Activated naive CD4-positive, alpha-beta T cell treated with anti-CD3 and anti-CD28 coated beads for 36 hours (primary cell): ENCODE measurements around the gene SIK2. TPM values are rescaled to one million over a fixed set of nuclear protein-coding genes. Genes with fewer than 3 reads are reported as not detected.

Source experiments
- CTCF ChIA-PET: fragments of 350-600 bp; sonication (Branson Sonifier 250); formaldehyde crosslinking; loops from one replicate; lab custom pipeline; 2021; ENCODE audit warnings: antibody characterized with exemption; lab: Charles Lee
- DNase-seq: peaks from one replicate; pipeline ENCODE4 v3.0.0-alpha.2; 2020
- H3K27ac Mint-ChIP-seq: one replicate; pipeline ENCODE4 v1.8.0; 2021; ENCODE audit warnings: mild to moderate bottlenecking, mixed read lengths
- H3K27me3 Mint-ChIP-seq: one replicate; pipeline ENCODE4 v1.8.0; 2021; ENCODE audit warnings: low read depth, mixed read lengths
- H3K36me3 Mint-ChIP-seq: one replicate; pipeline ENCODE4 v1.8.0; 2021; ENCODE audit warnings: low read depth, mixed read lengths
- H3K4me1 Mint-ChIP-seq: one replicate; pipeline ENCODE4 v1.8.0; 2021; ENCODE audit warnings: low read depth, mixed read lengths
- H3K4me3 Mint-ChIP-seq: one replicate; pipeline ENCODE4 v1.8.0; 2021; ENCODE audit warnings: mild to moderate bottlenecking, moderate library complexity, mixed read lengths
- H3K9me3 Mint-ChIP-seq: one replicate; pipeline ENCODE4 v1.8.0; 2021; ENCODE audit warnings: mixed read lengths
- intact Hi-C: fragments of 100-400 bp; cut with micrococcal nuclease; formaldehyde crosslinking; loops from one replicate; pipeline ENCODE4 v1.15.1; 2023
- total RNA-seq, 2 experiments: library from RNA; stranded (reverse); gene quantifications; one replicate each; pipeline ENCODE4 v1.2.3, GENCODE V29; 2021

The SIK2 gene
- total RNA-seq, 2 experiments from 2014 or later = 3.5 to 3.8 TPM

DNA sequence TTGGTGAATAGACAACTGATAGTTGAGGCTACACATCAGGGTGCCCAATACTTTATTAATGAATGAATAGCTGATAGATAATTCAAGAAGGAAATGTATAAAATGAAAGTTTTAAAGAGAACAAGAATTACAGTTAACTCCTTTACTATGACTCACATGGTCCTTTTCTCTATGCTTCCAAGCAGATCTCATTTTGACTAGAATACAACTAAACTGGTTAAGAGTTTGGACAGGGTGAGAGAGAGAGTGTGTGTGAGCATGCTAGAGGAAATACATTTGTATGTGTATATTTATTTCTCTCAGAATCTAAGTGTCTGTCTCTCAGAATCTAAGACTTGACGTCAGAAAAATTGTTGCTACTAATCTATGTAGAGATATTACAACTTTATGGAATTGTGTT lies 66.7 kb downstream of the SIK2 start:
- no peaks in the 10 kb centered on the region for H3K27me3 Mint-ChIP-seq
- H3K27ac Mint-ChIP-seq = no peak overlapping the region
- no peak for DNase-seq
- intact Hi-C loops = no loop called here
- no peak overlapping the region for H3K4me3 Mint-ChIP-seq
- peaks cover 11% of the 10 kb centered on the region for H3K36me3 Mint-ChIP-seq
- H3K4me1 Mint-ChIP-seq = peaks cover 7% of the 10 kb centered on the region
- H3K9me3 Mint-ChIP-seq = no peaks in the 10 kb centered on the region
- CTCF ChIA-PET = no interaction called here

- CTCF ChIA-PET = interaction anchor here (1.9 kb wide), 1 partner anchor 67 kb away, joined by 5 read pairs; no protein-coding TSS in a partner anchor
- Mint-ChIP-seq H3K27ac (no peak overlapping the region), H3K4me3 (no peak overlapping the region), H3K4me1 (peaks cover 7% of the 10 kb centered on the region), H3K36me3 (peaks cover 17% of the 10 kb centered on the region), H3K27me3 (no peaks in the 10 kb centered on the region), H3K9me3 (no peaks in the 10 kb centered on the region)
- no peak for DNase-seq
- intact Hi-C loops = no loop called here
These were observed 69.1 kb downstream of the SIK2 start for GRCh38 chr11:111671383-111671782.

- intact Hi-C loops = no loop called here
- CTCF ChIA-PET = no interaction called here
- Mint-ChIP-seq H3K27me3 (no peaks in the 10 kb centered on the region), H3K9me3 (no peaks in the 10 kb centered on the region), H3K27ac (no peak overlapping the region), H3K4me1 (peaks cover 7% of the 10 kb centered on the region), H3K36me3 (peaks cover 17% of the 10 kb centered on the region), H3K4me3 (no peak overlapping the region)
- no peak for DNase-seq
These were observed 70.7 kb downstream of the SIK2 start for GRCh38 chr11:111672949-111673348.

DNA sequence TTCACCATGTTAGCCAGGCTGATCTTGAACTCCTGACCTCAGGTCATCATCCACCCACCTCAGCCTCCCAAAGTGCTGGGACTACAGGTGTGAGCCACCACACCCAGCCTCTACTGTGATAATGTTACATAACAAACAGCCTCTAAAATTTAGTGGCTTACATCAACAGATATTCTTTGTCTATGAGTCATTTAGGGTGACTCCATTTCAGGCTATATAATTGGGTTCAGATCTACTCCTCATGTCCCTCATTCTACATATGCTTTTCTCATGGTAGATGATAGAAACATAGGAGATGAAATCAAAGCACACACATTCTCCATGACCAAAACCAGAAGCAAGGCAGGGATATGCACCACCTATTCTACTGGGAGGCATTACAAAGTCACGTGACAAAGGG lies 72.7 kb downstream of the SIK2 start:
- no peaks in the 10 kb centered on the region for H3K27me3 Mint-ChIP-seq
- H3K36me3 Mint-ChIP-seq = peaks cover 17% of the 10 kb centered on the region
- H3K9me3 Mint-ChIP-seq = no peaks in the 10 kb centered on the region
- intact Hi-C loops = no loop called here
- no peak overlapping the region for H3K4me3 Mint-ChIP-seq
- DNase-seq = no peak
- CTCF ChIA-PET = interaction anchor here (1.0 to 1.4 kb wide), 2 partner anchors 88 to 108 kb away, joined by 3 to 4 read pairs; no protein-coding TSS in a partner anchor
- H3K27ac Mint-ChIP-seq = no peak overlapping the region
- peaks cover 2% of the 10 kb centered on the region for H3K4me1 Mint-ChIP-seq

DNA sequence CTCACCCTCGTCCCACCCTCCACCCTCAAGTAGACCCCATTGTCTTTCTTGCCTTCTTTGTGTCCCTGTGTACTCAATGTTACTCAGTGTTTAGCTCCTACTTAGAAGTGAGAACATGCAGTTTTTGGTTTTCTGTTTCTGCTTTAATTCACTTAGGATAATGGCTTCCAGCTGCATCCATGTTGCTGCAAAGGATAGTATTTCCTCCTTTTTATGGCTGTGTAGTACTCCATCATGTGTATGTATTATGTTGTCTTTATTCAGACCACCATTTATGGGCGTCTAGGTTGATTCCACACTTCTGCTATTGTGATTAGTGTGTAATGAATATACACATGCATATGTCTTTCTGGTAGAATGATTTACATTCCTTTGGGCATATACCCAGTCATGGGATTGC lies 73.6 kb downstream of the SIK2 start:
- DNase-seq = no peak
- no peaks in the 10 kb centered on the region for H3K9me3 Mint-ChIP-seq
- CTCF ChIA-PET = no interaction called here
- H3K4me1 Mint-ChIP-seq = peaks cover 2% of the 10 kb centered on the region
- H3K4me3 Mint-ChIP-seq = no peak overlapping the region
- intact Hi-C loops = no loop called here
- no peaks in the 10 kb centered on the region for H3K27me3 Mint-ChIP-seq
- H3K27ac Mint-ChIP-seq = no peak overlapping the region
- peaks cover 17% of the 10 kb centered on the region for H3K36me3 Mint-ChIP-seq

- Mint-ChIP-seq H3K36me3 (peaks cover 11% of the 10 kb centered on the region), H3K4me3 (no peak overlapping the region), H3K27me3 (no peaks in the 10 kb centered on the region), H3K9me3 (no peaks in the 10 kb centered on the region), H3K27ac (no peak overlapping the region), H3K4me1 (peaks cover 2% of the 10 kb centered on the region)
- CTCF ChIA-PET = interaction anchor here (0.6 kb wide), 1 partner anchor 406 kb away, joined by 3 read pairs; no protein-coding TSS in a partner anchor
- DNase-seq = no peak
- intact Hi-C loops = no loop called here
These were observed 74.8 kb downstream of the SIK2 start for GRCh38 chr11:111676878-111677585.

- CTCF ChIA-PET = interaction anchor here (0.5 to 1.2 kb wide), 3 partner anchors 14 to 176 kb away, joined by 3 read pairs; no protein-coding TSS in a partner anchor
These were observed 78.4 kb downstream of the SIK2 start for GRCh38 chr11:111680486-111681175.

DNA sequence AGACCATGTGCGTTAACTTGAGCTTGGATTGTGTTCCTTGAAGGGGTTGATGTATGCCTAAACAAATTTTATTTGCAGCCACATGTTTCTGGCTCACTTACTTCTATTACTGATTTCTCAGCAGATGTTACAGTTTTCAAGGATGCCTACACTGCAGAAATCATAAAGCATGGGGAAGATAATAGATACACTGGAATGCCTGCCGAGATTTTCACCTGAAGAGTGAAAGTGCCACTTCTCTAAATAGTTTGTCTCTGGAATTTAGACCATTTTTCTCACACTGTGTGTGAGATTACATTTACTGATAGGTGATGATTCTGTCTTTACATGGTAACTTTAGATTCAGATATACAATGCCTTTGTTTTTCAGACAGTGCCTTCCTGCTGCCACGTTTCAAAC lies 81.6 kb downstream of the SIK2 start:
- intact Hi-C loops = no loop called here
- no peak for DNase-seq
- CTCF ChIA-PET = no interaction called here
- Mint-ChIP-seq H3K27me3 (no peaks in the 10 kb centered on the region), H3K9me3 (no peaks in the 10 kb centered on the region), H3K36me3 (peaks cover 3% of the 10 kb centered on the region), H3K4me1 (no peaks in the 10 kb centered on the region), H3K4me3 (no peak overlapping the region), H3K27ac (no peak overlapping the region)

More at GRCh38 chr11:111680486-111681175, 78.4 kb downstream of the SIK2 start:
- Mint-ChIP-seq H3K4me1 (no peaks in the 10 kb centered on the region), H3K9me3 (no peaks in the 10 kb centered on the region), H3K27ac (no peak overlapping the region), H3K27me3 (no peaks in the 10 kb centered on the region), H3K4me3 (no peak overlapping the region), H3K36me3 (no peaks in the 10 kb centered on the region)
- intact Hi-C loops = no loop called here
- DNase-seq = no peak

DNA sequence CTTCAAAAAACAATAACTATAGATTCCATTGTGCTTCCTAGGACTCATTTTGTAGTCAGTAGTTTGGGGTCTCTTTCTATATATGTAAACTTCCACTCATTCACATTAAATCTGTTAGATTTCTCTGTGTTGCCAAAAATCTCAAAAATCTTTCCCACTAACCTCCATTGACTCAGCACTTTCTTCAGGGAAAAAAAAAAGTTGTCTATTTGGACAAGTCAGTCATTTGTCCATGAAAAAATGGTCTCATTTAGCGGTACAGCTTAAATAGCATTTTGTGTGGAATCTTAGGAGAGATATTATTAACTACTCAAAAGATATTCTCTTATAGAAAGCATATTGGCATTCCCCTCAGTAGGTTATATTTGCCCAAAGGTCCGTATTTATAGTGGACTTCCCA lies 82.0 kb downstream of the SIK2 start:
- H3K36me3 Mint-ChIP-seq = peaks cover 5% of the 10 kb centered on the region
- intact Hi-C loops = no loop called here
- CTCF ChIA-PET = interaction anchor here (0.9 kb wide), 1 partner anchor 13 kb away, joined by 4 read pairs; no protein-coding TSS in a partner anchor

DNA sequence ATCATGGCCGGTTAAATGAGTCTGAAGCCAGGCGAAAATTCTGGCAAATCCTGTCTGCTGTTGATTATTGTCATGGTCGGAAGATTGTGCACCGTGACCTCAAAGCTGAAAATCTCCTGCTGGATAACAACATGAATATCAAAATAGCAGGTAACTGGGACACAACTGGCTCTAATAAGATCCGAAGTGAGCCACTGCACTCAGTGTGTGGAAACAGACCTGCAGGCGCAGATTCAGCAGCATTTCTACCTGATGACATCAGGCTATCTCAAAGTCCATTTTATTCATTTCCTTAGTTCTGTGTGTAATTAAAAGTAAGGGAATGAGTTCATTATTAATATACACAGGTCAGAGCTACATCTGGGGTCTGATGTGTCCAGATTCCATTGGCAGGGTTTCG lies 85.8 kb downstream of the SIK2 start:
- Mint-ChIP-seq H3K4me1 (no peaks in the 10 kb centered on the region), H3K4me3 (no peak overlapping the region), H3K9me3 (no peaks in the 10 kb centered on the region), H3K36me3 (peaks cover 8% of the 10 kb centered on the region), H3K27ac (no peak overlapping the region), H3K27me3 (no peaks in the 10 kb centered on the region)
- CTCF ChIA-PET = no interaction called here
- DNase-seq = no peak
- intact Hi-C loops = no loop called here

More for the DNA sequence above, 82.0 kb downstream of the SIK2 start:
- Mint-ChIP-seq H3K4me1 (no peaks in the 10 kb centered on the region), H3K9me3 (no peaks in the 10 kb centered on the region), H3K4me3 (no peak overlapping the region), H3K27me3 (no peaks in the 10 kb centered on the region), H3K27ac (no peak overlapping the region)
- no peak for DNase-seq

DNA sequence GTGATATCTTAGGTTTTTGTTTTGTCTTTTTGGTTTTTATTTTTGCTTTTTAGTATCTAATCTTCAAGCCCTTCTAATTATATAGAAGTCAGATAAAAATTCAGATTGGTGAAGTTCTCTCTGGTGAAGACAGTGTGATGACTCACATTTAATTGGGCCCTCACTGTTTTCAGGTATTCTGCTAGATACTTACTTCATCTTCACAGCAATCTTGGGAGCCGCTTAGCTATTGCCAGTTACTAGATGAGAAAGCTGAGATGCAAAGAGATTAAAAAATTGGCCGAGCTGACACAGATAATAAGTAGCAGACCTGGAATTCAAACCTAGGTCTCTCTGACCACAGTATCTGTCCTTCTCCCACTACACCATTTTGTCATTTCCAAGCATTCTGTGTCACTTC lies 88.9 kb downstream of the SIK2 start:
- intact Hi-C loops = no loop called here
- Mint-ChIP-seq H3K36me3 (peaks cover 8% of the 10 kb centered on the region), H3K9me3 (no peaks in the 10 kb centered on the region), H3K4me3 (no peak overlapping the region), H3K27me3 (no peaks in the 10 kb centered on the region), H3K27ac (no peak overlapping the region), H3K4me1 (no peaks in the 10 kb centered on the region)
- no peak for DNase-seq
- CTCF ChIA-PET = interaction anchor here (0.6 kb wide), 1 partner anchor 87 kb away, joined by 4 read pairs; no protein-coding TSS in a partner anchor

GRCh38 chr11:111691741-111692140 lies 89.5 kb downstream of the SIK2 start:
- Mint-ChIP-seq H3K27me3 (no peaks in the 10 kb centered on the region), H3K4me3 (no peak overlapping the region), H3K4me1 (no peaks in the 10 kb centered on the region), H3K27ac (no peak overlapping the region), H3K9me3 (no peaks in the 10 kb centered on the region), H3K36me3 (peaks cover 8% of the 10 kb centered on the region)
- no peak for DNase-seq
- CTCF ChIA-PET = no interaction called here
- intact Hi-C loops = no loop called here
